PFSK-1 (cell line): ENCODE results near the gene ATG2A.

Experiments
- FOXP2 ChIP-seq: optimal IDR thresholded peaks from 2 replicates; pipeline ENCODE3; 2011; ENCODE audit warnings: borderline replicate concordance, control low read depth, inconsistent platforms; ENCODE audit not compliant: insufficient read depth; ENCODE audit errors: extremely low read length, extremely low read depth
- POLR2AphosphoS5 ChIP-seq: IDR thresholded peaks from 2 replicates; pipeline ENCODE4 v1.6.1; 2012; ENCODE audit warnings: low read depth, mild to moderate bottlenecking, control low read depth, low read length, moderate library complexity
- SIN3A ChIP-seq: IDR thresholded peaks from 2 replicates; pipeline ENCODE4 v1.6.1; 2012; ENCODE audit warnings: mild to moderate bottlenecking, low read length, moderate library complexity, borderline replicate concordance; ENCODE audit not compliant: insufficient read depth
- TAF1 ChIP-seq: IDR thresholded peaks from 2 replicates; pipeline ENCODE4 v1.6.1; 2012; ENCODE audit warnings: low read length, control low read depth, borderline replicate concordance; ENCODE audit not compliant: insufficient read depth
- TF ChIP-seq, protein P1 (sequence below), 2 experiments: IDR thresholded peaks; 2 replicates each; pipeline versions ENCODE4 v1.6.1 to v1.8.0; 2011 to 2012; ENCODE audit warnings: low read depth in 2 of 2, low read length in 2 of 2, control low read depth in 1 of 2, inconsistent platforms in 1 of 2, mild to moderate bottlenecking in 1 of 2, moderate library complexity in 1 of 2; ENCODE audit not compliant: insufficient read depth in 1 of 2

Gene ATG2A

DNA sequence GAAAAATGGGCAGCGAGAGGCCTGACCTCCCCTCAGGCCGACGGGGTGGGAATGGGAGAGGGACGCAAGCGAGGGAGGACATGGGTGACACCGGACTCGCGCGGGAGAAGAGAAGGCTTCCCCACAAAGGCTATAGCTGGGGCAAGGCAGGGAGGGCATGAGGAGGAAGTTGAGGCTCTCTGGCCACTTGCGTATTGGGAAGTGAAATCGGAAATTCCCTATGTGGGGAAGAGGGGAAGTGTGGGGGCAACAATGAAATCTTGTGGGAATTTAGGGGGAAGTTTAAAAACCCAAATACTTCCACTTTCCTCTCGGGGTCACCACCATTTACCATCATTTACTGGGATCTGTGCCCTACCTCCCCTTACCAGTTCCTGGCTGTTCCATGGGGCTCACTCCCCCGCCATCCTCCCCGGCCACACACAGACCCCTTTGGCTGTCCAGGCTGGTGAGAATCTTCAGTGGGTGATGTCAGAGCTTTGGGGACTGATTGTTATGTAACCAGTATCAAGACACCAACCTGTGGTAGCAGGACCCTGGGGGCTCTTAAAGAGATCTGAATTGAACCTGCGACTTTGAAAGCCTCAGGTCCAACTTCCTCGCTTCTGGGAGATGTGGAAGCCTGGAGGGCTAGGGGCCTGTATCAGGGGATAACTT lies 37.6 kb downstream of the ATG2A start:
- TF ChIP-seq POLR2AphosphoS5: no peak
- TF ChIP-seq SIN3A: no peak
- TF ChIP-seq, protein P1, sequence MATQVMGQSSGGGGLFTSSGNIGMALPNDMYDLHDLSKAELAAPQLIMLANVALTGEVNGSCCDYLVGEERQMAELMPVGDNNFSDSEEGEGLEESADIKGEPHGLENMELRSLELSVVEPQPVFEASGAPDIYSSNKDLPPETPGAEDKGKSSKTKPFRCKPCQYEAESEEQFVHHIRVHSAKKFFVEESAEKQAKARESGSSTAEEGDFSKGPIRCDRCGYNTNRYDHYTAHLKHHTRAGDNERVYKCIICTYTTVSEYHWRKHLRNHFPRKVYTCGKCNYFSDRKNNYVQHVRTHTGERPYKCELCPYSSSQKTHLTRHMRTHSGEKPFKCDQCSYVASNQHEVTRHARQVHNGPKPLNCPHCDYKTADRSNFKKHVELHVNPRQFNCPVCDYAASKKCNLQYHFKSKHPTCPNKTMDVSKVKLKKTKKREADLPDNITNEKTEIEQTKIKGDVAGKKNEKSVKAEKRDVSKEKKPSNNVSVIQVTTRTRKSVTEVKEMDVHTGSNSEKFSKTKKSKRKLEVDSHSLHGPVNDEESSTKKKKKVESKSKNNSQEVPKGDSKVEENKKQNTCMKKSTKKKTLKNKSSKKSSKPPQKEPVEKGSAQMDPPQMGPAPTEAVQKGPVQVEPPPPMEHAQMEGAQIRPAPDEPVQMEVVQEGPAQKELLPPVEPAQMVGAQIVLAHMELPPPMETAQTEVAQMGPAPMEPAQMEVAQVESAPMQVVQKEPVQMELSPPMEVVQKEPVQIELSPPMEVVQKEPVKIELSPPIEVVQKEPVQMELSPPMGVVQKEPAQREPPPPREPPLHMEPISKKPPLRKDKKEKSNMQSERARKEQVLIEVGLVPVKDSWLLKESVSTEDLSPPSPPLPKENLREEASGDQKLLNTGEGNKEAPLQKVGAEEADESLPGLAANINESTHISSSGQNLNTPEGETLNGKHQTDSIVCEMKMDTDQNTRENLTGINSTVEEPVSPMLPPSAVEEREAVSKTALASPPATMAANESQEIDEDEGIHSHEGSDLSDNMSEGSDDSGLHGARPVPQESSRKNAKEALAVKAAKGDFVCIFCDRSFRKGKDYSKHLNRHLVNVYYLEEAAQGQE (IDR thresholded peaks at IDR 0.05; ENCODE audit: insufficient read depth in 1 of 2, low read depth in 2 of 2, low read length in 2 of 2): no peak
- TF ChIP-seq TAF1: no peak
- no peak for TF ChIP-seq FOXP2

DNA sequence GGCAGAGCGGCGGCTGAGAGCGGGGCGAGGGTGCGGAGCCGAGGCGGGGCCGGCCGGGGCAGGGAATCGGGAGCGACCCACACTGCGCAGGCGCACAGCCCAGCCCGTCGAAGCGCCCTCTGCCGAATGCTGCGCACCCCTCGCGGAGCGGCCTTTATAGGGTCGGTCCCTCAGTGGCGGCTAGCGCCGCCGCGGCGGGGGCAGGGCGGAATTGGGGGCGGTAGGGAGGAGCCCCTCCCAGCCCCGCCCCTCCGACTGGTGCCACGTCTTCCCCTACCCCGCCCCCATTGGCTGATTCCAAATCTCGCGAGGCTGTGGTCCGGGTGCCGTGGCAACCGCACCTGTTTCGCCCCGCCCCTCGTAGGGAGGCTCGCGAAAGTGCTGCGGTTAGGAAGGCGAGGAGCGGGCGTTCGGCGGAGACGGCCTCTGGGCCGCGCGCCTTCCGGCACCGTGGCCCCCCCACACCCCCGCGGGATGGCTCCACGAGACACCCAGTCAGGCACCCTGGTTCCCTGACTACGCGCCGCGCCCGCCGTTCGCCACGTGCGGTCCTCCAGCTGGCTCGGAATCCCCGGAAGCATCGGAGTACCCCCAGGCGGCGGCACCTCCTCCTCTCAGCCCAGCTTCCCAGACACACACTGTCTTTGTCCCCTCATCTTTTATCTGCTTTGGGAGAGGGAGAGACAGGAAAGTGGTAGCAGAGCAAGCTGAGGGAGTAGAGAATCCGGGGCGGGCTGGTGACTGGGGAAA lies 38.3 kb downstream of the ATG2A start, which contains the start of gene EHD1:
TSS of gene EHD1 (minus strand) at position 128 of the 750 bp plus-strand sequence. CDS start 157 bp downstream, outside the sequence.
- TF ChIP-seq SIN3A: peak; percentile 80; the same call in 1 of the 2 replicates
- TF ChIP-seq FOXP2: peak; percentile 90
- TF ChIP-seq, protein P1 (IDR thresholded peaks at IDR 0.05; ENCODE audit: insufficient read depth in 1 of 2, low read depth in 2 of 2, low read length in 2 of 2): no peak
- TF ChIP-seq POLR2AphosphoS5: peak; percentile 92
- peak; percentile 93; the same call in 1 of the 2 replicates for TF ChIP-seq TAF1

DNA sequence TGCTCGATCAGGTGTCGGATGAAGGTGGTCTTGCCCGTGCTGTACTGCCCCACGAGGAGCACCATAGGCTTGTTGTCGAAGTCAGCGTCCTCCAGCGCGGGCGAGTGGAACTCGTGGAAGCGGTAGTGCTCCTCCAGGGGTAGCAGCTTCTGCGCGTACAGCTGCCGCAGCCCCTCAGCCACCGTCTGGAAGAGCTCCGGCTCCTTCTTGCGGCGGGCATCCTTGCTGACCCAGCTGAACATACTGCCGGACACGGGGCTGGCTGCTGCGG lies 38.9 kb downstream of the ATG2A start:
- TF ChIP-seq TAF1 (no peak), POLR2AphosphoS5 (no peak), FOXP2 (no peak), SIN3A (no peak)
- TF ChIP-seq, protein P1 (IDR thresholded peaks at IDR 0.05; ENCODE audit: insufficient read depth in 1 of 2, low read depth in 2 of 2, low read length in 2 of 2): no peak

DNA sequence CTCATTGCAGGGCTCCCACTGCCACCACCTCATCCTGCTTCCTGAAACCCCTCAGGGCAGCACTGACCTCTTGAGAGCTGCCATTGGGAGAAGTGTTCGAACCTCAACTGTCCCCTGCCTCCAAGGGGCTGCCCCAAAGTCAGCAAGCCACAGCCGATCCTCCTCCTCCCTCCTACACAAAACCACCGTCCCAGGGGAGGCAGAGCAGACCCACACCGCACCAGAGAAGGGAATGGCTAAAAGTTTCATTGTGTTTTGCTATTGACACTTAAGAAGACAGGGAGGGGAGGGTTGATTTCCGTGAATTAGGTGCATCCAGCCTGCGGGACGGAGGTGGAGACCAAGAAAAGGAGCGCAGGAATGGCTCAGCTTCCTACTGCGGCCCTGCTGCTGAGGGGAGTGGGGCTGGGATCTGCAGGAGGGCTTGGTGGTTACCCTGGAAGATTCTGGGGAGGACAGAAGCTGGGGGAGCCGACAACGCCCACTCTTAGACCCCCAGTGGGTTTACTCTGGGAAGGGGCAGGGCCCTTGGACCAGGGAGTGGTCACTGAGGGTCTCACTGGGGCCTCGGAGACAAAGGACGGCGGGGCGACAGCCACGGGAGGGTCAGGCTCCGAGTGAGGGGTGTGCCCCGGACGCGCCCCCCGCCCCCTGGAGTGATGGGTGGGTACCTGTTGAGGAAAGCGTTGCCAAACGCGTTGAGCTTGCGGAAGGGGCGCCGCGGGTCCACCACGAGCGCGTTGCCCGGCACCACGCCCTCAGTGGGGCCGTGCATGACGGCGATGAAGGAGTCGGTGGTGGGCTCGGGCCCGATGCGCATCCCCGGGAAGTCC lies 39.4 kb downstream of the ATG2A start:
- no peak for TF ChIP-seq POLR2AphosphoS5
- TF ChIP-seq FOXP2: no peak
- TF ChIP-seq, protein P1 (IDR thresholded peaks at IDR 0.05; ENCODE audit: insufficient read depth in 1 of 2, low read depth in 2 of 2, low read length in 2 of 2): no peak
- TF ChIP-seq SIN3A: no peak
- TF ChIP-seq TAF1: no peak
